A549 (cell line): Measurements from ENCODE around the gene CTU2. TPM values are rescaled to one million over a fixed set of nuclear protein-coding genes. Genes with fewer than 3 reads are reported as not detected.

ENCODE experiments used
- ATAC-seq, 2 experiments: fragments of 200-7000 bp in 1 of 2; fragments of >200 bp in 1 of 2; cut with Nextera tagmentation in 1 of 2; cut with Tn5 transposase in 1 of 2; 3 replicates each; pipeline versions ENCODE4 v1.8.0 to v1.9.1; 2018 to 2020; ENCODE audit warnings: mild to moderate bottlenecking in 1 of 2, moderate library complexity in 1 of 2
- CTCF ChIA-PET: fragments of 300-600 bp; sonication (Branson Sonifier 250); formaldehyde crosslinking; extraction: SDS; loops from one replicate; lab custom pipeline; 2021; ENCODE audit warnings: antibody characterized with exemption, inconsistent platforms; lab: Yijun Ruan, JAX
- POLR2A ChIA-PET: fragments of 350-600 bp; formaldehyde crosslinking; extraction: SDS; loops from one replicate; lab custom pipeline; 2021; ENCODE audit warnings: antibody characterized with exemption, inconsistent platforms; lab: Yijun Ruan, JAX
- DNase-seq, 2 experiments: peaks; one replicate each; pipeline versions ENCODE4 v3.0.0 to v3.0.0-alpha.2; 2011 to 2016; ENCODE audit warnings: low read depth in 1 of 2, low spot score in 1 of 2
- FAIRE-seq: peaks from 2 replicates; lab custom pipeline; 2011; peaks lifted over from hg19 to GRCh38; lab: Jason Lieb, UNC
- H3K27ac ChIP-seq, 2 experiments: fragments of >200 bp; sonication (Bioruptor Twin); formaldehyde crosslinking; 3 replicates each; pipeline ENCODE4 v1.5.1; 2016 to 2017
- H3K4me1 ChIP-seq: fragments of >200 bp; sonication (Bioruptor Twin); formaldehyde crosslinking; 3 replicates; pipeline ENCODE4 v1.6.1; 2016
- H3K4me2 ChIP-seq: fragments of >200 bp; sonication (Bioruptor Twin); formaldehyde crosslinking; 3 replicates; pipeline ENCODE4 v1.6.1; 2016
- H3K4me3 ChIP-seq: fragments of >200 bp; sonication (Bioruptor Twin); formaldehyde crosslinking; 3 replicates; pipeline ENCODE4 v1.5.1; 2016
- H3K9me3 ChIP-seq: fragments of >200 bp; sonication (Bioruptor Twin); formaldehyde crosslinking; 3 replicates; pipeline ENCODE4 v1.6.1; 2016
- CEBPB ChIP-seq, 2 experiments: fragments of >200 bp in 1 of 2; sonication (Bioruptor Twin) in 1 of 2; formaldehyde crosslinking in 1 of 2; IDR thresholded peaks; 2 replicates each; pipeline ENCODE4 v1.6.1; 2012 to 2016
- CHD4 ChIP-seq: fragments of 200-600 bp; sonication (generic); IDR thresholded peaks from 2 replicates; pipeline ENCODE4 v1.6.1; 2016; ENCODE audit warnings: antibody characterized with exemption, mild to moderate bottlenecking, borderline replicate concordance
- ELK1 ChIP-seq: fragments of 150-350 bp; IDR thresholded peaks from 2 replicates; pipeline ENCODE4 v1.6.1; 2014; ENCODE audit warnings: low read depth, mild to moderate bottlenecking, low read length
- FOSB ChIP-seq: fragments of 250-450 bp; sonication (Bioruptor Pico); IDR thresholded peaks from 2 replicates; pipeline ENCODE4 v1.5.0; 2020; ENCODE audit warnings: mild to moderate bottlenecking, moderate library complexity
- FOSL2 ChIP-seq, 2 experiments: fragments of 450-650 bp in 1 of 2; fragments of >200 bp in 1 of 2; sonication (Bioruptor Twin) in 1 of 2; formaldehyde crosslinking; IDR thresholded peaks; 2 replicates each; pipeline versions ENCODE4 v1.5.0 to v1.6.1; 2016 to 2020; ENCODE audit warnings: mild to moderate bottlenecking in 1 of 2, moderate library complexity in 1 of 2
- FOXS1 ChIP-seq: fragments of 250-450 bp; sonication (Bioruptor Pico); IDR thresholded peaks from 2 replicates; pipeline ENCODE4 v1.5.0; 2020; ENCODE audit warnings: mild to moderate bottlenecking, moderate library complexity
- HDAC2 ChIP-seq: fragments of 200-600 bp; sonication (generic); IDR thresholded peaks from 2 replicates; pipeline ENCODE4 v1.6.1; 2016
- HOXA7 ChIP-seq: fragments of 250-450 bp; sonication (Bioruptor Pico); IDR thresholded peaks from 2 replicates; pipeline ENCODE4 v1.5.0; 2020; ENCODE audit warnings: mild to moderate bottlenecking, moderate library complexity
- MAFK ChIP-seq: fragments of 450-650 bp; IDR thresholded peaks from 2 replicates; pipeline ENCODE4 v1.6.1; 2014; ENCODE audit not compliant: partially characterized antibody
- MYC ChIP-seq: IDR thresholded peaks from 2 replicates; pipeline ENCODE4 v1.6.1; 2012; ENCODE audit warnings: mild to moderate bottlenecking, inconsistent platforms, low read length, improper control_type of control experiment, borderline replicate concordance
- NR3C1 ChIP-seq: fragments of >200 bp; sonication (Bioruptor Twin); formaldehyde crosslinking; IDR thresholded peaks from 3 replicates; pipeline ENCODE4 v1.6.1; 2017
- PHF8 ChIP-seq: fragments of 200-600 bp; sonication (generic); IDR thresholded peaks from 2 replicates; pipeline ENCODE4 v1.6.1; 2016; ENCODE audit warnings: low read depth, mild to moderate bottlenecking, antibody characterized with exemption, moderate library complexity, borderline replicate concordance
- POLR2A ChIP-seq: IDR thresholded peaks from 2 replicates; pipeline ENCODE4 v1.6.1; 2012; ENCODE audit warnings: mild to moderate bottlenecking, low read length
- POLR2AphosphoS2 ChIP-seq: conservative IDR thresholded peaks from 2 replicates; pipeline ENCODE4 v1.6.1; 2012; ENCODE audit warnings: low read length, improper control_type of control experiment, inconsistent platforms
- RARB ChIP-seq: fragments of 250-450 bp; sonication (Bioruptor Pico); IDR thresholded peaks from 2 replicates; pipeline ENCODE4 v1.8.0; 2021; ENCODE audit warnings: mild to moderate bottlenecking, moderate library complexity
- ZFP36 ChIP-seq: fragments of 450-650 bp; IDR thresholded peaks from 2 replicates; pipeline ENCODE4 v1.6.1; 2014; ENCODE audit warnings: borderline replicate concordance; ENCODE audit not compliant: partially characterized antibody
- WGBS: methylation state at CpG from one replicate; pipeline ENCODE4 v1.1.6; 2017; ENCODE audit errors: missing lambda C conversion rate; 5-methylcytosine and 5-hydroxymethylcytosine counted together
- polyA plus RNA-seq, 4 experiments: library from polyadenylated mRNA; depleted of rRNA in 3 of 4; stranded (reverse); fragments of >200 nt; fragmentation: RNase III in 1 of 4; extraction: RNeasy Plus Mini Kit Qiagen cat#74134 plus additional on column Dnase treatment in 1 of 4; gene quantifications; 2 replicates in 3 of 4; 3 replicates in 1 of 4; pipeline ENCODE4 v1.2.3, GENCODE V29; 2011 to 2017
- TF ChIP-seq, protein P1 (sequence below): IDR thresholded peaks from 2 replicates; pipeline ENCODE4 v1.6.1; 2012
- TF ChIP-seq, protein P2 (sequence below): fragments of 250-450 bp; sonication (Bioruptor Pico); IDR thresholded peaks from 2 replicates; pipeline ENCODE4 v1.5.0; 2020; ENCODE audit warnings: low read depth, mild to moderate bottlenecking, moderate library complexity
- TF ChIP-seq, protein P3 (sequence below): fragments of 250-450 bp; sonication (Bioruptor Pico); IDR thresholded peaks from 2 replicates; pipeline ENCODE4 v1.5.0; 2021; ENCODE audit warnings: mild to moderate bottlenecking, moderate library complexity, borderline replicate concordance

Gene CTU2
- polyA plus RNA-seq, 2 of the 4 experiments (the other 2 are of a cell fraction), result 16.4 to 21.8 TPM

DNA sequence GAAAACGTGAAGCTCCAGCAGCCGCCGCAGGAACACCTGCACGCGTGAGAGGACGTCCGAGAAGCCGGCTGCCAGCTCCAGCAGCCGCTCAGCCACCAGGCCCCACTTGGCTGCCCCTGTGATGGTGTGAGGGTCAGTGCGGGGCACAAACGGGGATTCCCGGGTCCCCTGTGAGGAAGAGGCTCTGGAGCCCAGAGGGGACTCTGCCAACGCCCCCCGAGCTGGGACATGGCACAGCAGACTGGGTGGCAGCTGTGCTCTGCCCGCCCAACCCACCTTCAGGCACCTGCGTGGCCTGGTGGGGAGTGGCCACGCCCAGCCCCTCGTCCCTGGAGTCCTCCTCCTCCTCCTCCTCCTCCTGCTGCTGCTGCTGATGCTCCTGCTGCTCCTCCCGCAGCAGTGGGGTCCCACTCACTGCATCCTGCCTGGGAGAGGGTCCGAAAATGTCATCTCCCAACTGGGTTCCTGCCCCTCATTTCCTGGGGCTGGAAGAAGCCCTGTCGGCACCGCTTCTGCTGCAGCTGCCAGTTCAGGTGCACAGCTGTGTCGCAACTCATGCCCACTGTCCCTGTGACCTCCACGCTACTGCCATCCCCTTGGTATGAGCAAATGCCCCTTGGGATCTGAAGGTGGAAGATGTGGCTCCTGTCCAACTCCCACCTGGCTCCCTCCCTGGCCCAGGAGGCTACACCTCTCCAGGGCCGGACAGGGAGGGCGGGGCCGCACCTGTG is 27.5 kb downstream of the CTU2 start:
- CTCF ChIA-PET, result interaction anchor here (4.2 to 21.2 kb wide), 4 partner anchors 11 to 434 kb away, joined by 29 to 596 read pairs (median 77); partner anchors contain the start of genes CTU2 and RNF166
- FAIRE-seq (no peak), DNase-seq (no peak), ATAC-seq (no peak)
- POLR2A ChIA-PET, result no interaction called here
- 90% methylated on average over 17 of the region's 27 CpGs for WGBS
- Histone ChIP-seq H3K4me2 (no peak overlapping the region), H3K27ac (no peak overlapping the region), H3K4me1 (peaks cover 11% of the 10 kb centered on the region), H3K4me3 (no peak overlapping the region), H3K9me3 (no peaks in the 10 kb centered on the region)
- no peak for TF ChIP-seq ZFP36
- TF ChIP-seq, protein P1, sequence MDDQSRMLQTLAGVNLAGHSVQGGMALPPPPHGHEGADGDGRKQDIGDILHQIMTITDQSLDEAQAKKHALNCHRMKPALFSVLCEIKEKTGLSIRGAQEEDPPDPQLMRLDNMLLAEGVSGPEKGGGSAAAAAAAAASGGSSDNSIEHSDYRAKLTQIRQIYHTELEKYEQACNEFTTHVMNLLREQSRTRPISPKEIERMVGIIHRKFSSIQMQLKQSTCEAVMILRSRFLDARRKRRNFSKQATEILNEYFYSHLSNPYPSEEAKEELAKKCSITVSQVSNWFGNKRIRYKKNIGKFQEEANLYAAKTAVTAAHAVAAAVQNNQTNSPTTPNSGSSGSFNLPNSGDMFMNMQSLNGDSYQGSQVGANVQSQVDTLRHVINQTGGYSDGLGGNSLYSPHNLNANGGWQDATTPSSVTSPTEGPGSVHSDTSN, result no peak
- TF ChIP-seq CHD4, result no peak
- no peak for TF ChIP-seq HOXA7 (CRISPR knock-in tag)
- peak in 1 of 2 experiments; percentile 42; a peak in 2 of 4 replicates for TF ChIP-seq CEBPB (IDR thresholded peaks at IDR 0.05)

DNA sequence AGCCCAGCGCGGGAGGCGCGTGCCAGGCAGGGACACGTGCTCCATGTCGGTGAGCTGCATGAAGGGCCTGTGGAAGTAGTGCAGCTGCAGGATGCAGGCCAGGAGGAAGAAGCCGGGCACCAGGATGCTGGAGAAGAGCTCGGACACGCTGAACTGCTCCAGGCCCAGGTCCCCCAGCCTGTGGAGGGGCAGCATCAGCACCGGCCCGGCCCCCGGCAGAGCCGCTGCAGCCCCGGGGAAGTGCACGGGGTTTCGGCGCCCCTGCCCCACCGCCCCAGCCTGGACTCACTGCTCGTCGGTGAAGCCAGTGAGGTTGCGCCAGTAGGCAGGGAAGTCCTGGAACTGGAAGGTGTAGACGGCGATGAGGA is 28.0 kb downstream of the CTU2 start:
- CTCF ChIA-PET, result interaction anchor here (4.2 to 21.2 kb wide), 4 partner anchors 12 to 433 kb away, joined by 29 to 596 read pairs (median 77); partner anchors contain the start of genes CTU2 and RNF166
- FAIRE-seq, result no peak
- no peak overlapping the region for H3K27ac ChIP-seq
- POLR2A ChIA-PET, result no interaction called here
- TF ChIP-seq FOSL2 (IDR thresholded peaks at IDR 0.05), result no peak
- no peak for TF ChIP-seq FOSL2 (CRISPR knock-in tag; IDR thresholded peaks at IDR 0.05)
- no peak for TF ChIP-seq MAFK
- no peak for TF ChIP-seq PHF8
- TF ChIP-seq NR3C1, result no peak
- no peak for TF ChIP-seq MYC
- TF ChIP-seq ELK1, result no peak
- no peak for TF ChIP-seq POLR2AphosphoS2
- no peak for TF ChIP-seq ZFP36
- TF ChIP-seq HDAC2, result no peak
- TF ChIP-seq, protein P2, sequence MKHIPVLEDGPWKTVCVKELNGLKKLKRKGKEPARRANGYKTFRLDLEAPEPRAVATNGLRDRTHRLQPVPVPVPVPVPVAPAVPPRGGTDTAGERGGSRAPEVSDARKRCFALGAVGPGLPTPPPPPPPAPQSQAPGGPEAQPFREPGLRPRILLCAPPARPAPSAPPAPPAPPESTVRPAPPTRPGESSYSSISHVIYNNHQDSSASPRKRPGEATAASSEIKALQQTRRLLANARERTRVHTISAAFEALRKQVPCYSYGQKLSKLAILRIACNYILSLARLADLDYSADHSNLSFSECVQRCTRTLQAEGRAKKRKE (CRISPR knock-in tag), result no peak
- TF ChIP-seq, protein P1, result no peak
- TF ChIP-seq, all 56 proteins: peak for 0
- Histone ChIP-seq H3K4me2 (no peak overlapping the region), H3K4me3 (no peak overlapping the region), H3K4me1 (peaks cover 11% of the 10 kb centered on the region), H3K9me3 (no peaks in the 10 kb centered on the region)
- WGBS, result 97% methylated on average over 21 of the region's 23 CpGs
- no peak for DNase-seq
- ATAC-seq, result no peak

GRCh38 chr16:88735121-88735520 is 28.8 kb downstream of the CTU2 start:
- no peak overlapping the region for H3K27ac ChIP-seq
- peaks cover 11% of the 10 kb centered on the region for H3K4me1 ChIP-seq
- FAIRE-seq (no peak), DNase-seq (no peak), ATAC-seq (no peak)
- no peaks in the 10 kb centered on the region for H3K9me3 ChIP-seq
- WGBS, result 89% methylated on average over 13 of the region's 16 CpGs
- ChIA-PET CTCF (interaction anchor here (1.3 to 21.2 kb wide), 5 partner anchors 13 to 433 kb away, joined by 3 to 596 read pairs (median 49); partner anchors contain the start of genes CTU2 and RNF166), POLR2A (no interaction called here)
- H3K4me3 ChIP-seq, result no peak overlapping the region
- H3K4me2 ChIP-seq, result no peak overlapping the region
- TF ChIP-seq FOSB (no peak), RARB (CRISPR knock-in tag) (no peak), POLR2A (no peak), FOXS1 (CRISPR knock-in tag) (no peak)
- TF ChIP-seq, protein P3, sequence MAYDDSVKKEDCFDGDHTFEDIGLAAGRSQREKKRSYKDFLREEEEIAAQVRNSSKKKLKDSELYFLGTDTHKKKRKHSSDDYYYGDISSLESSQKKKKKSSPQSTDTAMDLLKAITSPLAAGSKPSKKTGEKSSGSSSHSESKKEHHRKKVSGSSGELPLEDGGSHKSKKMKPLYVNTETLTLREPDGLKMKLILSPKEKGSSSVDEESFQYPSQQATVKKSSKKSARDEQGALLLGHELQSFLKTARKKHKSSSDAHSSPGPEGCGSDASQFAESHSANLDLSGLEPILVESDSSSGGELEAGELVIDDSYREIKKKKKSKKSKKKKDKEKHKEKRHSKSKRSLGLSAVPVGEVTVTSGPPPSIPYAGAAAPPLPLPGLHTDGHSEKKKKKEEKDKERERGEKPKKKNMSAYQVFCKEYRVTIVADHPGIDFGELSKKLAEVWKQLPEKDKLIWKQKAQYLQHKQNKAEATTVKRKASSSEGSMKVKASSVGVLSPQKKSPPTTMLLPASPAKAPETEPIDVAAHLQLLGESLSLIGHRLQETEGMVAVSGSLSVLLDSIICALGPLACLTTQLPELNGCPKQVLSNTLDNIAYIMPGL (CRISPR knock-in tag), result no peak
- TF ChIP-seq, all 56 proteins: peak for 0
